Vagina (tissue), 2 donors: ENCODE results near the gene KDM1B.

ENCODE experiments used
- POLR2AphosphoS5 ChIP-seq, 2 donors: sonication (generic); formaldehyde crosslinking; IDR thresholded peaks; one replicate each; pipeline ENCODE4 v1.9.0; 2017; ENCODE audit warnings: antibody characterized with exemption in 2 of 2, mild to moderate bottlenecking in 2 of 2, low read depth in 1 of 2; ENCODE audit not compliant: insufficient read depth in 1 of 2
- TF ChIP-seq, protein P1 (sequence below), 3 experiments: fragments of 450-650 bp in 2 of 3; fragments of 200-600 bp in 1 of 3; sonication (generic) in 1 of 3; IDR thresholded peaks; one replicate each; pipeline ENCODE4 v1.5.1; 2017 to 2019; ENCODE audit warnings: antibody characterized with exemption in 3 of 3, mild to moderate bottlenecking in 2 of 3, moderate library complexity in 2 of 3

DNA sequence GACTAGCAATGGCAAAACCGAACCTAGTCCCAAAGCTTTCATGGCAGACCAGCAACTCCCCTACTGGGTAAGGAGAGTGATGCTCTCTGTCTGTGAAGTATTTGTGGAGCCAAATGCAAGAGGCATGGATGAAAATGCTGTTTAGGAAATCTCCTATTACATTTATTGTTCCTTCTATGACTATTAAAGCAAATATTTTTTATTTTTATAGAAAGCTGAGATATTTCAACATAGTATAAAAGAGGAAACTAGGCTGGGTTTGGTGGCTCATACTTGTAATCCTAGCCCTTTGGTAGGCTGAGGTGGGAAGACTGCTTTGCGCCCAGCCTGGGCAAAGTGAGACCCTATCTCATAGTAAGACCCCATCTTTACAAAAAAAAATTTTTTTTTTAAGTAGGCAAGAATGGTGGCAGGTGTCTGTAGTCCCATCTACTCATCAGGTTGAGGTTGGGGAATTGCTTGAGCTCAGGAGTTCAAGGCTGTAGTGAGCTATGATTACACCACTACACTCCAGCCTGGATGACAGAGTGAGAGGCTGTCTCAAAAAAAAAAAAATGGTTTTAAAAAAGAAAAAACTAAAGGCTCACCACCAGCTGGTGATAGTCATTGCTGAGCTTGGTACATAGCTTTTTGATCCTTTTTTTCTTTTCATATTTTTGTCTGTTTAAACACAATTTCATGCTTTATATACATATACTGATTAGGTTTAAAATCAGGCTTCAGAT lies 11.3 kb downstream of the KDM1B start:
- TF ChIP-seq POLR2AphosphoS5 (IDR thresholded peaks at IDR 0.05; ENCODE audit: insufficient read depth in 1 of 2, low read depth in 1 of 2): no peak
- TF ChIP-seq, protein P1, sequence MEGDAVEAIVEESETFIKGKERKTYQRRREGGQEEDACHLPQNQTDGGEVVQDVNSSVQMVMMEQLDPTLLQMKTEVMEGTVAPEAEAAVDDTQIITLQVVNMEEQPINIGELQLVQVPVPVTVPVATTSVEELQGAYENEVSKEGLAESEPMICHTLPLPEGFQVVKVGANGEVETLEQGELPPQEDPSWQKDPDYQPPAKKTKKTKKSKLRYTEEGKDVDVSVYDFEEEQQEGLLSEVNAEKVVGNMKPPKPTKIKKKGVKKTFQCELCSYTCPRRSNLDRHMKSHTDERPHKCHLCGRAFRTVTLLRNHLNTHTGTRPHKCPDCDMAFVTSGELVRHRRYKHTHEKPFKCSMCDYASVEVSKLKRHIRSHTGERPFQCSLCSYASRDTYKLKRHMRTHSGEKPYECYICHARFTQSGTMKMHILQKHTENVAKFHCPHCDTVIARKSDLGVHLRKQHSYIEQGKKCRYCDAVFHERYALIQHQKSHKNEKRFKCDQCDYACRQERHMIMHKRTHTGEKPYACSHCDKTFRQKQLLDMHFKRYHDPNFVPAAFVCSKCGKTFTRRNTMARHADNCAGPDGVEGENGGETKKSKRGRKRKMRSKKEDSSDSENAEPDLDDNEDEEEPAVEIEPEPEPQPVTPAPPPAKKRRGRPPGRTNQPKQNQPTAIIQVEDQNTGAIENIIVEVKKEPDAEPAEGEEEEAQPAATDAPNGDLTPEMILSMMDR (IDR thresholded peaks at IDR 0.05): no peak
